Erythroblast (primary cell): Measurements from ENCODE around the gene HAUS1.

ENCODE experiments used
- GATA1 ChIP-seq: IDR thresholded peaks from 2 replicates; pipeline ENCODE4 v1.6.1; 2011; ENCODE audit warnings: low read depth, mild to moderate bottlenecking, control low read depth, low read length, moderate library complexity
- POLR2A ChIP-seq: IDR thresholded peaks from 2 replicates; pipeline ENCODE4 v1.6.1; 2011; ENCODE audit warnings: mild to moderate bottlenecking, low read length

GRCh38 chr18:46148810-46149209, 44.6 kb downstream of the HAUS1 start:
- TF ChIP-seq POLR2A = no peak
- no peak for TF ChIP-seq GATA1
